Panc1 (cell line): ENCODE data around the gene NR2E1. TPM values are rescaled to one million over a fixed set of nuclear protein-coding genes. Genes with fewer than 3 reads are reported as not detected.

ENCODE experiments used
- ATAC-seq: fragments of 200-7000 bp; cut with Tn5 transposase; 2 replicates; pipeline ENCODE4 v1.9.1; 2020; ENCODE audit warnings: mild to moderate bottlenecking, moderate library complexity
- BruUV-seq: library from RNA; stranded (reverse); fragments of 400-500 nt; replicated peaks from 2 replicates; lab custom pipeline; 2021; lab: Mats Ljungman, UMichigan
- CTCF ChIA-PET: fragments of 300-600 bp; sonication (Branson Sonifier 250); formaldehyde crosslinking; loops from one replicate; lab custom pipeline; 2022; ENCODE audit warnings: antibody characterized with exemption; lab: Charles Lee
- POLR2A ChIA-PET: fragments of 300-600 bp; sonication (Branson Sonifier 250); formaldehyde crosslinking; loops from one replicate; lab custom pipeline; 2022; ENCODE audit warnings: antibody characterized with exemption; lab: Charles Lee
- DNase-seq: peaks from one replicate; pipeline ENCODE4 v3.0.0-alpha.2; 2010; ENCODE audit warnings: low read depth, low spot score
- H3K27ac ChIP-seq: 2 replicates; pipeline ENCODE4 v1.5.1; 2011; ENCODE audit warnings: mild to moderate bottlenecking, low read length, inconsistent platforms
- H3K27me3 ChIP-seq: fragments of 200-500 bp; sonication (Bioruptor generic); 2 replicates; pipeline ENCODE4 v1.6.0; 2014; ENCODE audit warnings: low read length, inconsistent platforms; ENCODE audit not compliant: control insufficient read depth, insufficient read depth
- H3K36me3 ChIP-seq: fragments of 200-500 bp; sonication (Bioruptor generic); 2 replicates; pipeline ENCODE4 v1.5.1; 2014; ENCODE audit warnings: inconsistent platforms, mild to moderate bottlenecking, low read length, moderate library complexity; ENCODE audit not compliant: control insufficient read depth, insufficient read depth
- H3K4me1 ChIP-seq: 2 replicates; pipeline ENCODE4 v1.5.1; 2011; ENCODE audit warnings: inconsistent platforms, mild to moderate bottlenecking, low read length, moderate library complexity; ENCODE audit not compliant: control insufficient read depth, insufficient read depth
- H3K4me3 ChIP-seq, 2 experiments: 2 replicates each; pipeline ENCODE4 v1.5.1; 2011 to 2012; ENCODE audit warnings: low read depth in 2 of 2, low read length in 2 of 2, mild to moderate bottlenecking in 2 of 2, inconsistent platforms in 1 of 2, moderate library complexity in 1 of 2
- H3K9me3 ChIP-seq: fragments of 200-500 bp; sonication (Bioruptor generic); 2 replicates; pipeline ENCODE4 v1.5.1; 2014; ENCODE audit warnings: low read depth, mild to moderate bottlenecking, inconsistent platforms, low read length, moderate library complexity; ENCODE audit not compliant: control insufficient read depth, insufficient read depth
- CTCF ChIP-seq: fragments of 450-650 bp; IDR thresholded peaks from 2 replicates; pipeline ENCODE4 v1.5.1; 2017; ENCODE audit warnings: mild to moderate bottlenecking
- POLR2AphosphoS5 ChIP-seq: IDR thresholded peaks from 2 replicates; pipeline ENCODE4 v1.6.1; 2012; ENCODE audit warnings: mild to moderate bottlenecking, low read depth, low read length, moderate library complexity
- REST ChIP-seq, 2 experiments: IDR thresholded peaks; 2 replicates each; pipeline ENCODE4 v1.6.1; 2011 to 2012; ENCODE audit warnings: low read depth in 2 of 2, control low read depth in 1 of 2, low read length in 1 of 2, mild to moderate bottlenecking in 1 of 2, moderate library complexity in 1 of 2; ENCODE audit not compliant: insufficient read depth in 1 of 2
- SIN3A ChIP-seq: IDR thresholded peaks from 2 replicates; pipeline ENCODE4 v1.6.1; 2012; ENCODE audit warnings: low read depth, mild to moderate bottlenecking, low read length, moderate library complexity, borderline replicate concordance; ENCODE audit not compliant: insufficient read depth
- TCF7L2 ChIP-seq: IDR thresholded peaks from 2 replicates; pipeline ENCODE4 v1.6.1; 2011; ENCODE audit warnings: mild to moderate bottlenecking, low read depth, low read length, inconsistent platforms
- in situ Hi-C: cut with HindIII; loops from 2 replicates; pipeline ENCODE4 v1.10.0; 2016; ENCODE audit warnings: low sequenced_read_pairs, low pct_unique_long_range_greater_than_20kb
- intact Hi-C: fragments of 100-400 bp; cut with micrococcal nuclease; formaldehyde crosslinking; loops from one replicate; pipeline ENCODE4 v1.10.0; 2022; ENCODE audit not compliant: unreplicated experiment
- total RNA-seq: library from RNA; stranded (reverse); gene quantifications from one replicate; pipeline ENCODE4 v1.2.1, GENCODE V29; 2021; ENCODE audit not compliant: unreplicated experiment

Gene NR2E1
- total RNA-seq, 1 experiment from 2014 or later, result 0.13 TPM

GRCh38 chr6:108133594-108134179 lies 32.1 kb upstream of the NR2E1 start:
- CTCF ChIA-PET, result no interaction called here
- intact Hi-C loops (no loop called here), in situ Hi-C loops (no loop called here)
- Histone ChIP-seq H3K9me3 (no peaks in the 10 kb centered on the region), H3K27me3 (no peaks in the 10 kb centered on the region; the same call in 1 of the 2 replicates), H3K4me1 (peaks cover 9% of the 10 kb centered on the region), H3K36me3 (no peaks in the 10 kb centered on the region), H3K4me3 (peak overlapping the region; percentile 37 to 61), H3K27ac (peak overlapping the region; percentile 78)
- no TSS peak for BruUV-seq
- DNase-seq (no peak), ATAC-seq (peak; percentile 95)
- POLR2A ChIA-PET, result no interaction called here
- TF ChIP-seq TCF7L2, result peak; percentile 61; the same call in 1 of the 2 replicates
- TF ChIP-seq SIN3A, result no peak

GRCh38 chr6:108134213-108134970 lies 31.4 kb upstream of the NR2E1 start:
- TF ChIP-seq POLR2AphosphoS5 (no peak), CTCF (no peak), SIN3A (no peak), TCF7L2 (no peak), REST (IDR thresholded peaks at IDR 0.05; ENCODE audit: insufficient read depth in 1 of 2, low read depth in 2 of 2, low read length in 1 of 2) (no peak)
- no TSS peak for BruUV-seq
- CTCF ChIA-PET, result no interaction called here
- POLR2A ChIA-PET, result no interaction called here
- intact Hi-C loops (no loop called here), in situ Hi-C loops (no loop called here)
- ATAC-seq, result no peak
- peak overlapping the region; percentile 37 to 61 for H3K4me3 ChIP-seq
- H3K27ac ChIP-seq, result peak overlapping the region; percentile 65; the same call in 1 of the 2 replicates
- H3K9me3 ChIP-seq, result no peaks in the 10 kb centered on the region
- peaks cover 9% of the 10 kb centered on the region for H3K4me1 ChIP-seq
- DNase-seq, result no peak
- no peaks in the 10 kb centered on the region for H3K36me3 ChIP-seq
- H3K27me3 ChIP-seq, result no peaks in the 10 kb centered on the region; the same call in 1 of the 2 replicates

- H3K27ac ChIP-seq, result no peak overlapping the region
- no peaks in the 10 kb centered on the region for H3K36me3 ChIP-seq
- H3K4me3 ChIP-seq, result no peak overlapping the region
- CTCF ChIA-PET, result no interaction called here
- TF ChIP-seq POLR2AphosphoS5, result no peak
- TF ChIP-seq CTCF, result no peak
- TF ChIP-seq REST (IDR thresholded peaks at IDR 0.05; ENCODE audit: insufficient read depth in 1 of 2, low read depth in 2 of 2, low read length in 1 of 2), result no peak
- no peak for TF ChIP-seq SIN3A
- TF ChIP-seq TCF7L2, result no peak
- no peaks in the 10 kb centered on the region for H3K9me3 ChIP-seq
- intact Hi-C loops, result no loop called here
- DNase-seq (no peak), ATAC-seq (no peak)
- BruUV-seq, result no TSS peak
- in situ Hi-C loops, result no loop called here
- no peaks in the 10 kb centered on the region for H3K4me1 ChIP-seq
- POLR2A ChIA-PET, result no interaction called here
- peaks cover 10% of the 10 kb centered on the region; the same call in 1 of the 2 replicates for H3K27me3 ChIP-seq
Observed at GRCh38 chr6:108142240-108142639, 23.6 kb upstream of the NR2E1 start.
